Pancreas (tissue), 10 donors: Measurements from ENCODE around the gene MORN5. TPM values are rescaled to one million over a fixed set of nuclear protein-coding genes. Genes with fewer than 3 reads are reported as not detected.

Experiments
- ATAC-seq, 4 donors: fragments of 200-7000 bp; cut with Tn5 transposase; one replicate each; pipeline versions ENCODE4 v1.8.0 to v1.9.1; 2020; ENCODE audit warnings: mild to moderate bottlenecking in 4 of 4, moderate library complexity in 4 of 4
- DNase-seq, 6 donors: peaks; one replicate each; pipeline ENCODE4 v3.0.0-alpha.2; 2020
- FAIRE-seq: peaks from 2 replicates; lab custom pipeline; 2012; peaks lifted over from hg19 to GRCh38; lab: Jason Lieb, UNC
- H3K27ac ChIP-seq, 4 donors: fragments of 200-600 bp; sonication (generic); 1 replicate in 3 of 4; 2 replicates in 1 of 4; pipeline versions ENCODE4 v1.5.0 to v1.8.0; 2020
- H3K27me3 ChIP-seq, 4 donors: fragments of 200-600 bp; one replicate each; pipeline ENCODE4 v1.8.0; 2021
- H3K36me3 ChIP-seq, 3 donors: fragments of 200-600 bp; sonication (generic) in 1 of 3; one replicate each; pipeline versions ENCODE4 v1.5.0 to v1.8.0; 2020 to 2021
- H3K4me1 ChIP-seq, 3 donors: fragments of 200-600 bp; one replicate each; pipeline ENCODE4 v1.8.0; 2021
- H3K4me3 ChIP-seq, 4 donors: fragments of 200-600 bp; sonication (generic) in 2 of 4; one replicate each; pipeline versions ENCODE4 v1.5.0 to v1.8.0; 2020 to 2021
- H3K9me3 ChIP-seq, 4 donors: fragments of 200-600 bp; one replicate each; pipeline ENCODE4 v1.8.0; 2021
- WGBS, 2 donors: extraction: QIAGEN DNeasy Blood & Tissue Kit; methylation state at CpG; one replicate each; pipeline ENCODE4 v1.1.7; 2013; 5-methylcytosine and 5-hydroxymethylcytosine counted together
- intact Hi-C, 3 donors: fragments of 100-400 bp; cut with DNase I; formaldehyde crosslinking; loops; one replicate each; pipeline versions ENCODE4 v1.11.1 to v1.14.2; 2022
- polyA plus RNA-seq, 2 donors: library from polyadenylated mRNA; stranded (reverse); fragments of 200-250 nt; gene quantifications; one replicate each; pipeline ENCODE4 v1.2.3, GENCODE V29; 2013
- total RNA-seq, 6 donors: library from RNA; stranded (reverse); fragmentation: NEBNext Ultra II Directional in 4 of 6; extraction: Animal tissue kit (Norgen Biotek cat#: 25700) in 4 of 6; gene quantifications; one replicate each; pipeline versions ENCODE4 v1.2.1 to v1.2.4, GENCODE V29; 2021 to 2023
- TF ChIP-seq, protein P1 (sequence below), 4 donors: fragments of 200-600 bp; sonication (generic) in 3 of 4; IDR thresholded peaks; one replicate each; pipeline versions ENCODE4 v1.5.0 to v1.8.0; 2021; ENCODE audit warnings: antibody characterized with exemption in 4 of 4
- donor health status: healthy with polysubstance abuse.
- donor health status: DM: no; HTN: no; CAD: no; lungs with moderate emphysema.
- donor health status: DM: no; HTN: no; CAD: no.
- donor health status: control.
- donor health status: control.
- donor health status: Bipolar disorder and iron deficiency.
- donor health status: DM: yes; HTN: yes; CAD: no.
- donor health status: DM: no; HTN: no; CAD: no.
- donor health status: DM: no; HTN: no; CAD: no.
- donor health status: DM: yes; HTN: yes; CAD: no.

The MORN5 gene
- total and polyA plus RNA-seq, 8 donors, result 0.45 to 0.79 (median 0.71) TPM; not detected in 5

DNA sequence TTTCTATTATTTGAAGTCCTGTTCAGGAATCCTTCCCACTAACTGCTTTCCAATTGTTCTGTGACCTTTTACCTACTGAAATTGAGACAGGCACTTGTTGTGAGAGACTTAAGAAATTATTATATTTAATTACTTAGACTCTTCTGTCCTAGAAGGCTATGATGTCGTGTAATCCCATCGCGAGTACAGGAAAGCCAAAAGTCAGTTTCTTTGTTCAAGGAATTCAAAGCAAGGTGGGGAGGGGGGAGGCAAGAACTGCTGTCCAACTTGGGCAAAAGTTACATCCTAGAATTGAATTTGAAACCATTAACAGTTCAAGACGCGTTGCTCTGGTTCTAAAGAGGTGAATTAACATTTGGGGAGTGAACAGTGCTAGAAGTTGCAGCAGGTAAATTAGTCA lies 18.0 kb upstream of the MORN5 start:
- no peaks in the 10 kb centered on the region for H3K9me3 ChIP-seq
- FAIRE-seq, result no peak
- peaks cover 0 to 25% (median 0%) of the 10 kb centered on the region in 3 donors for H3K36me3 ChIP-seq
- H3K27me3 ChIP-seq, result no peaks in the 10 kb centered on the region
- no peak for ATAC-seq
- no peak overlapping the region for H3K27ac ChIP-seq
- intact Hi-C loops, result no loop called here
- no peaks in the 10 kb centered on the region for H3K4me1 ChIP-seq
- DNase-seq, result no peak
- TF ChIP-seq, protein P1, sequence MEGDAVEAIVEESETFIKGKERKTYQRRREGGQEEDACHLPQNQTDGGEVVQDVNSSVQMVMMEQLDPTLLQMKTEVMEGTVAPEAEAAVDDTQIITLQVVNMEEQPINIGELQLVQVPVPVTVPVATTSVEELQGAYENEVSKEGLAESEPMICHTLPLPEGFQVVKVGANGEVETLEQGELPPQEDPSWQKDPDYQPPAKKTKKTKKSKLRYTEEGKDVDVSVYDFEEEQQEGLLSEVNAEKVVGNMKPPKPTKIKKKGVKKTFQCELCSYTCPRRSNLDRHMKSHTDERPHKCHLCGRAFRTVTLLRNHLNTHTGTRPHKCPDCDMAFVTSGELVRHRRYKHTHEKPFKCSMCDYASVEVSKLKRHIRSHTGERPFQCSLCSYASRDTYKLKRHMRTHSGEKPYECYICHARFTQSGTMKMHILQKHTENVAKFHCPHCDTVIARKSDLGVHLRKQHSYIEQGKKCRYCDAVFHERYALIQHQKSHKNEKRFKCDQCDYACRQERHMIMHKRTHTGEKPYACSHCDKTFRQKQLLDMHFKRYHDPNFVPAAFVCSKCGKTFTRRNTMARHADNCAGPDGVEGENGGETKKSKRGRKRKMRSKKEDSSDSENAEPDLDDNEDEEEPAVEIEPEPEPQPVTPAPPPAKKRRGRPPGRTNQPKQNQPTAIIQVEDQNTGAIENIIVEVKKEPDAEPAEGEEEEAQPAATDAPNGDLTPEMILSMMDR (IDR thresholded peaks at IDR 0.05), result no peak
- WGBS, 2 donors, result 92 to 93% methylated on average over 5 of the region's 5 CpGs
- no peak overlapping the region for H3K4me3 ChIP-seq

DNA sequence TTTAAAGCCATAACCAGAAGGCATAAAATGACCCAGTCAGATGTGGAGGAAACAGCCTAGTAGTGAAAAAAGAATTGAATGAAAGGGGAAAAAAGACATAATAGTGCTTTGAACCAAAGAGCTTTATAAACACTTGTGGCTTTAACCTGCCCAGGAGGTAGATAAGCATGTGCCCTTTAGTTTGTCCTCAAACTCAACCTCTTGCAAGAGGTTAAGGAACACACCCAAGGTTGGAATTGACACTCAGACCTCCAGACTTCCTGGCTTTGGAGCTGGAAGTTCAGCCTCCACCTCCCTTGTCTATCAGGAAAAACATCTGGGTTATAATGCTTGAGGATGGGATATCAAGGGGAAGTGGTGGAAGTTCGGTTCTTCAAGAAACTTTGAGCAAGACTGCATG lies 16.4 kb upstream of the MORN5 start:
- intact Hi-C loops, result no loop called here
- DNase-seq (no peak), FAIRE-seq (no peak), ATAC-seq (no peak)
- H3K4me1 ChIP-seq, result no peaks in the 10 kb centered on the region
- H3K4me3 ChIP-seq, result no peak overlapping the region
- H3K27ac ChIP-seq, result no peak overlapping the region
- peaks cover 0 to 25% (median 0%) of the 10 kb centered on the region in 3 donors for H3K36me3 ChIP-seq
- TF ChIP-seq, protein P1 (IDR thresholded peaks at IDR 0.05), result no peak
- H3K9me3 ChIP-seq, result no peaks in the 10 kb centered on the region
- 84% methylated on average over 1 of the region's 1 CpG for WGBS, 2 donors
- no peaks in the 10 kb centered on the region for H3K27me3 ChIP-seq

DNA sequence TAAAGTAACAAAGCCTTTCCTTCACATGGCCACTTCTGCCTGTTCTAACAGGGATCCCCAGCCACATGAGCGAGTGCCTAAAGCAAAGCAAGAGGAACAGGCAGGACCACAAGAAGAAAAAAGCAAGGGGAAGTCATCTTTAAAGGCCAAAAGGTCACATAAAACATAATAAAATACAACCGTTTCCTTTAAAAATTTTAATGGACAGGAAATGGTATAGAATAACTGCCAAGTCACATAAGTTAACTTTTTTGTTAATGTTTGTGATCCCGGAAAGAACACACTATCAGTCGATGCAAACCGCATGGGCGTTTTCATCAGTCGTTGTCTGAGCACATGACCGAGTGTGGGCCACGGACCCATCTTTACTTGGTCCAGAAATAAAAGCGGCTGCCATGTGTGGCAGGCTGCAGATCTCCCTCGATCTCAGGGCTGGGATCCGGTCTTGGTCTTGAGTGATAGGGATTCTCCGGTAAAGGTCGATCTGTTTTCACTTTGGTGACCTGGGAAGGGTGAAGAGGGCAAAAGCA lies 15.8 kb upstream of the MORN5 start:
- TF ChIP-seq, protein P1 (IDR thresholded peaks at IDR 0.05), result no peak
- Histone ChIP-seq H3K9me3 (no peaks in the 10 kb centered on the region), H3K27me3 (no peaks in the 10 kb centered on the region), H3K27ac (no peak overlapping the region), H3K4me1 (no peaks in the 10 kb centered on the region), H3K36me3 (peaks cover 0 to 25% (median 0%) of the 10 kb centered on the region in 3 donors), H3K4me3 (no peak overlapping the region)
- intact Hi-C loops, result no loop called here
- WGBS, 2 donors, result 89 to 90% methylated on average over 14 of the region's 14 CpGs
- DNase-seq (no peak), FAIRE-seq (no peak), ATAC-seq (no peak)

DNA sequence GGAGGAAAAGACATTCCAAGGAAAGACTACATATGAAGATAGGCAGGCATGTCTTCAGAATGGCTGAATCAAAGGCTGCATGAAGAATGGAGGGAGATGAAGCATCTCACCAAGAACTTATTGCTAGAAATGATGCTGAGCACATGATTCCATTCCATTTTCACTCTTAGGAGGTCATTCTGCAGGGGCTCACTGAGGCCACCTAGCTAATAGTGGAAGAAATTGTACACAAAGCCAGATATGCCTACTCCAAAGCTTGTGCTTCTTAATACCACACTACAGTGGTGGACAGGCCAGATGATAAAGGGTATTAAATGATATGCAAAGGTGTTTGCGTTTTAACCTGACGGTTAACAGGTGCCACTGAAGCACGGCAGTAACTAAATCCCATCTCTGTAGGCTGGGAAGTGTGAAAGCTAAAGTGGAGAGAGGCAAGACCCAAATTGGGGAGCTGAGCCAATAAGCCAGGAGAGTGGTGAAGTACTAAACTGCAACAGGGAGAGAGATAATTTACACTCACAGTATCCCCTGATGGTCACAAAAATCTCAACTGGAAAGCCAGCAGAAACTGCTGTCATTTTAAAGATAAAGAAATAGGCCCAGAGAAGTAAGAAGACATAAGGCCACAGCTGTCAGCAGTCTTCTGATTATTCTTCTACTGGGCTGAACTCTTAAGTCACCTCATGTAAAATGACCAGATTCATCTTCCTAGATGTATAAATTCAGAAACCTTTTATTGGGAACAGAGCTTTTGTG lies 14.7 kb upstream of the MORN5 start:
- DNase-seq (no peak), ATAC-seq (no peak), FAIRE-seq (no peak)
- no peak overlapping the region for H3K27ac ChIP-seq
- no peak overlapping the region for H3K4me3 ChIP-seq
- no peaks in the 10 kb centered on the region for H3K4me1 ChIP-seq
- no peaks in the 10 kb centered on the region for H3K9me3 ChIP-seq
- H3K27me3 ChIP-seq, result no peaks in the 10 kb centered on the region
- TF ChIP-seq, protein P1 (IDR thresholded peaks at IDR 0.05), result no peak
- H3K36me3 ChIP-seq, result peaks cover 0 to 25% (median 0%) of the 10 kb centered on the region in 3 donors
- intact Hi-C loops, result no loop called here
- 66 to 71% methylated on average over 3 of the region's 3 CpGs for WGBS, 2 donors

DNA sequence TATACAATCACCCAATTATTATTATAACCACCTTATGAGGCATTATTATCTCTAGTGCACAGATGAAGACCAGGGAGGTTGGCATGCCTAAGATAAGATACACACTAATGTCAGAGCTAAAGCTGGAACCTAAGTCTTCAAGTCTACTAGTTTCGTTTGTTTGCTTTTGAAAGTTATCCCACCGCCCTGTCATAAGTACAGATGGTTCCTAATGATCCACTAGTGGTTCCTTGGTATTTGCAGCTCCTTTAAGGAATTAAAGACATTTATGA lies 14.2 kb upstream of the MORN5 start:
- intact Hi-C loops, result no loop called here
- no peak for FAIRE-seq
- Histone ChIP-seq H3K27ac (no peak overlapping the region), H3K36me3 (peaks cover 0 to 25% (median 0%) of the 10 kb centered on the region in 3 donors), H3K4me1 (no peaks in the 10 kb centered on the region), H3K4me3 (no peak overlapping the region), H3K9me3 (no peaks in the 10 kb centered on the region), H3K27me3 (no peaks in the 10 kb centered on the region)
- no peak for DNase-seq
- TF ChIP-seq, protein P1 (IDR thresholded peaks at IDR 0.05), result no peak
- 85 to 93% methylated on average over 2 of the region's 2 CpGs for WGBS, 2 donors
- ATAC-seq, result no peak
